CD14-positive monocyte (primary cell): Measurements from ENCODE around the gene NDUFS6. TPM values are rescaled to one million over a fixed set of nuclear protein-coding genes. Genes with fewer than 3 reads are reported as not detected.
A peak's percentile ranks its signal among the peaks of the same experiment; 100 is the strongest.
"Not testable (repeated sequence)": the region's sequence is repeated elsewhere in the genome, so short reads cannot be mapped to it uniquely, and the experiment has no call there.

Experiments used
- DNase-seq, 3 donors: peaks; one replicate each; pipeline ENCODE4 v3.0.0-alpha.2; 2011 to 2022
- H2AFZ ChIP-seq: 2 replicates; pipeline ENCODE4 v1.6.0; 2012; ENCODE audit warnings: mild to moderate bottlenecking, low read depth, low read length, inconsistent platforms; ENCODE audit not compliant: insufficient read depth, poor library complexity, severe bottlenecking
- H3K27ac ChIP-seq, 2 donors: 1 replicate in 1 of 2; 2 replicates in 1 of 2; pipeline ENCODE4 v1.5.1; 2012 to 2013; ENCODE audit warnings: low read length in 2 of 2, control low read depth in 1 of 2, inconsistent platforms in 1 of 2, low read depth in 1 of 2, mild to moderate bottlenecking in 1 of 2
- H3K27me3 ChIP-seq, 2 donors: one replicate each; pipeline versions ENCODE4 v1.6.0 to v1.6.1; 2011 to 2013; ENCODE audit warnings: low read length in 2 of 2; ENCODE audit not compliant: control insufficient read depth in 2 of 2, insufficient read depth in 2 of 2
- H3K36me3 ChIP-seq, 2 donors: replicated peaks in 1 of 2; 1 replicate in 1 of 2; 2 replicates in 1 of 2; pipeline versions ENCODE4 v1.5.1 to v1.6.1; 2012 to 2013; ENCODE audit warnings: low read length in 2 of 2, control low read depth in 1 of 2, inconsistent platforms in 1 of 2, mild to moderate bottlenecking in 1 of 2; ENCODE audit not compliant: insufficient read depth in 2 of 2, control insufficient read depth in 1 of 2
- H3K4me1 ChIP-seq, 2 donors: 1 replicate in 1 of 2; 2 replicates in 1 of 2; pipeline versions ENCODE4 v1.5.1 to v1.6.1; 2012 to 2013; ENCODE audit warnings: low read length in 2 of 2, control low read depth in 1 of 2, inconsistent platforms in 1 of 2, mild to moderate bottlenecking in 1 of 2, moderate library complexity in 1 of 2; ENCODE audit not compliant: insufficient read depth in 2 of 2, control insufficient read depth in 1 of 2
- H3K4me2 ChIP-seq: replicated peaks from 2 replicates; pipeline ENCODE3; 2012; ENCODE audit warnings: low read length, moderate library complexity, mild to moderate bottlenecking; ENCODE audit not compliant: poor library complexity, severe bottlenecking; ENCODE audit errors: extremely low read depth
- H3K4me3 ChIP-seq, 3 experiments: fragments of 200-600 bp in 1 of 3; sonication (generic) in 1 of 3; replicated peaks in 1 of 3; 1 replicate in 2 of 3; 2 replicates in 1 of 3; pipeline ENCODE4 v1.5.1; 2011 to 2013; ENCODE audit warnings: low read length in 3 of 3, mild to moderate bottlenecking in 3 of 3, control low read depth in 2 of 3, low read depth in 2 of 3, inconsistent platforms in 1 of 3, moderate library complexity in 1 of 3
- H3K79me2 ChIP-seq: 2 replicates; pipeline ENCODE4 v1.6.0; 2012; ENCODE audit warnings: mild to moderate bottlenecking, control low read depth, inconsistent platforms, low read length, moderate library complexity; ENCODE audit not compliant: insufficient read depth
- H3K9ac ChIP-seq: 2 replicates; pipeline ENCODE4 v1.6.0; 2017; ENCODE audit warnings: low read length, mild to moderate bottlenecking; ENCODE audit not compliant: insufficient read depth, poor library complexity, severe bottlenecking
- H3K9me3 ChIP-seq, 2 donors: replicated peaks in 1 of 2; 1 replicate in 1 of 2; 2 replicates in 1 of 2; pipeline versions ENCODE4 v1.5.1 to v1.6.1; 2012 to 2013; ENCODE audit warnings: low read length in 2 of 2, control low read depth in 1 of 2; ENCODE audit not compliant: control insufficient read depth in 1 of 2, insufficient read depth in 1 of 2
- H4K20me1 ChIP-seq: 2 replicates; pipeline ENCODE4 v1.6.0; 2012; ENCODE audit warnings: mild to moderate bottlenecking, low read length, control low read depth, moderate library complexity; ENCODE audit not compliant: insufficient read depth
- H3K27ac Mint-ChIP-seq, 7 donors: one replicate each; pipeline ENCODE4 v1.8.0; 2020; ENCODE audit warnings: mild to moderate bottlenecking in 7 of 7, mixed read lengths in 7 of 7, moderate library complexity in 6 of 7, inconsistent platforms in 2 of 7
- H3K27me3 Mint-ChIP-seq, 3 donors: one replicate each; pipeline ENCODE4 v1.8.0; 2021 to 2022; ENCODE audit warnings: low read depth in 3 of 3, mild to moderate bottlenecking in 3 of 3, mixed read lengths in 3 of 3, moderate library complexity in 3 of 3, inconsistent platforms in 1 of 3
- H3K36me3 Mint-ChIP-seq, 2 donors: one replicate each; pipeline ENCODE4 v1.8.0; 2020; ENCODE audit warnings: mixed read lengths in 2 of 2, inconsistent platforms in 1 of 2, mild to moderate bottlenecking in 1 of 2
- H3K4me1 Mint-ChIP-seq: one replicate; pipeline ENCODE4 v1.8.0; 2020; ENCODE audit warnings: mild to moderate bottlenecking, mixed read lengths
- H3K4me3 Mint-ChIP-seq, 2 donors: one replicate each; pipeline ENCODE4 v1.8.0; 2020; ENCODE audit warnings: mild to moderate bottlenecking in 2 of 2, mixed read lengths in 2 of 2, moderate library complexity in 1 of 2
- H3K9me3 Mint-ChIP-seq, 7 donors: one replicate each; pipeline ENCODE4 v1.8.0; 2020 to 2022; ENCODE audit warnings: mixed read lengths in 7 of 7, mild to moderate bottlenecking in 6 of 7, moderate library complexity in 6 of 7, inconsistent platforms in 2 of 7
- WGBS: methylation state at CpG from one replicate; pipeline ENCODE4 v1.1.5; 2013; ENCODE audit warnings: missing lambda C conversion rate; ENCODE audit not compliant: insufficient coverage; 5-methylcytosine and 5-hydroxymethylcytosine counted together
- intact Hi-C, 2 donors: fragments of 100-400 bp; cut with micrococcal nuclease; formaldehyde crosslinking; loops; one replicate each; pipeline versions ENCODE4 v1.15.0 to v1.15.1; 2023
- polyA plus RNA-seq, 3 donors: library from polyadenylated mRNA; depleted of rRNA in 1 of 3; unstranded in 2 of 3; stranded (reverse) in 1 of 3; fragments of 300-500 nt in 2 of 3; fragments of >200 nt in 1 of 3; fragmentation: Illumina TruSeq in 2 of 3; gene quantifications; 1 replicate in 2 of 3; 2 replicates in 1 of 3; pipeline ENCODE4 v1.2.3, GENCODE V29; 2012 to 2021
- TF ChIP-seq, protein P1 (sequence below): fragments of 200-600 bp; IDR thresholded peaks from one replicate; pipeline ENCODE4 v1.8.0; 2022; ENCODE audit warnings: antibody characterized with exemption, mild to moderate bottlenecking

The NDUFS6 gene
- polyA plus RNA-seq, 3 donors, result 20.5 to 62.3 (median 62.2) TPM

- Histone ChIP-seq H3K79me2 (no peaks in the 10 kb centered on the region), H3K4me1 (no peaks in the 10 kb centered on the region), H3K36me3 (no peaks in the 10 kb centered on the region), H3K27me3 (no peaks in the 10 kb centered on the region), H3K4me2 (no peak overlapping the region), H3K9me3 (no peaks in the 10 kb centered on the region), H3K9ac (no peak overlapping the region), H4K20me1 (no peaks in the 10 kb centered on the region), H3K4me3 (no peak overlapping the region), H2AFZ (no peak overlapping the region), H3K27ac (no peak overlapping the region)
- TF ChIP-seq, protein P1, sequence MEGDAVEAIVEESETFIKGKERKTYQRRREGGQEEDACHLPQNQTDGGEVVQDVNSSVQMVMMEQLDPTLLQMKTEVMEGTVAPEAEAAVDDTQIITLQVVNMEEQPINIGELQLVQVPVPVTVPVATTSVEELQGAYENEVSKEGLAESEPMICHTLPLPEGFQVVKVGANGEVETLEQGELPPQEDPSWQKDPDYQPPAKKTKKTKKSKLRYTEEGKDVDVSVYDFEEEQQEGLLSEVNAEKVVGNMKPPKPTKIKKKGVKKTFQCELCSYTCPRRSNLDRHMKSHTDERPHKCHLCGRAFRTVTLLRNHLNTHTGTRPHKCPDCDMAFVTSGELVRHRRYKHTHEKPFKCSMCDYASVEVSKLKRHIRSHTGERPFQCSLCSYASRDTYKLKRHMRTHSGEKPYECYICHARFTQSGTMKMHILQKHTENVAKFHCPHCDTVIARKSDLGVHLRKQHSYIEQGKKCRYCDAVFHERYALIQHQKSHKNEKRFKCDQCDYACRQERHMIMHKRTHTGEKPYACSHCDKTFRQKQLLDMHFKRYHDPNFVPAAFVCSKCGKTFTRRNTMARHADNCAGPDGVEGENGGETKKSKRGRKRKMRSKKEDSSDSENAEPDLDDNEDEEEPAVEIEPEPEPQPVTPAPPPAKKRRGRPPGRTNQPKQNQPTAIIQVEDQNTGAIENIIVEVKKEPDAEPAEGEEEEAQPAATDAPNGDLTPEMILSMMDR, result no peak
- Mint-ChIP-seq H3K4me3 (peak overlapping the region in 1 of 2 donors; percentile 46), H3K27ac (peak overlapping the region in 1 of 7 donors; percentile 23), H3K27me3 (peaks cover 13 to 18% (median 13%) of the 10 kb centered on the region in 3 donors), H3K9me3 (no peaks in the 10 kb centered on the region), H3K4me1 (no peaks in the 10 kb centered on the region), H3K36me3 (no peaks in the 10 kb centered on the region)
- intact Hi-C loops, result no loop called here
- WGBS, result 57% methylated on average over 28 of the region's 31 CpGs
- no peak for DNase-seq
Observed at GRCh38 chr5:1840741-1841521, 39.7 kb downstream of the NDUFS6 start.

DNA sequence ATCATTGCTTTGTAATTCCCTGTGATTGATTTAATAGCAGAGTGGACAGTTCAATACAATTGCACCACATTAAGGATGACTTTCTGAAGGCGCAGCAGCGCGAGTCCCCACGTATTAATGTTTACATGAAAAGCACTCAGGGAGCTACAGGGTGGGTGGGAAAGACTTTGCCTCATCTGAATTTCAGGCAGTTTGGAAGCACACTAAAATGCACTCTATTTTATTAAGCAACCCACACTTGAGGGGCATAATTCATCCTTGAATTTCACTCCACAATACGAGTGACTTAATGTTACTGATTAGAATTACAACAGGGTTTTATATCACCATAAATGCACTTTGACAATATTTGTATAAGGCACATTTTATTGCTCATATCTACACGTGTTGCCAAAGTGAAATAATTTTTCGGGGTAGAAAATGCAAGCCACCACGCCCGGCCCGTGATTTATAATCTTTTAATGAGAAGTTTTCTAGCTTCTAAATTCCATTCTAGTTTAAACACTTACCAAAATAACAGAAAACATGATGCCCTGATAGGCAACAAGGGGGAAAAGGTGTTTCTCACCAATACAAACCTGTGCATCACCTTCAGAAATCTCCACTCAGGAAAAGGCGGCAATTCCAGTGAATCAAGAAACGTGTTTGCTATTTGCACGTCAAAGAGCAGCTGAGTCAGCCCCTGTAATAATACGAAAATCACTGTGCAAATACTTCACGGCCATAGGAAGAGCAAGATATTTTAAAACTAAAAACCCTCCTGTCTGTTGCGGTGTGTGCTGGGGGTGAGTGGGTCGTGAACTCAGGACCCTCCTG is 41.0 kb downstream of the NDUFS6 start:
- peaks cover 9 to 14% (median 13%) of the 10 kb centered on the region in 3 donors for H3K27me3 Mint-ChIP-seq
- intact Hi-C loops, result no loop called here
- H3K4me3 ChIP-seq, result no peak overlapping the region

GRCh38 chr5:1843761-1844160 is 42.6 kb downstream of the NDUFS6 start:
- DNase-seq, H3K36me3 ChIP-seq, H3K79me2 ChIP-seq, H3K4me3 ChIP-seq, intact Hi-C loops, H2AFZ ChIP-seq, H3K4me1 Mint-ChIP-seq, H3K27me3 ChIP-seq, H3K36me3 Mint-ChIP-seq, H3K9me3 Mint-ChIP-seq, H3K27ac Mint-ChIP-seq, H3K4me2 ChIP-seq, H3K9me3 ChIP-seq, H4K20me1 ChIP-seq, H3K4me3 Mint-ChIP-seq, H3K4me1 ChIP-seq, H3K9ac ChIP-seq, H3K27ac ChIP-seq: not testable (repeated sequence)
- H3K27me3 Mint-ChIP-seq, result peaks cover 17% of the 10 kb centered on the region in 3 donors
- 100% methylated on average over 2 of the region's 10 CpGs for WGBS

More for the DNA sequence above, 41.0 kb downstream of the NDUFS6 start:
- Histone ChIP-seq H3K4me2 (no peak overlapping the region), H4K20me1 (no peaks in the 10 kb centered on the region), H3K27ac (no peak overlapping the region), H3K79me2 (no peaks in the 10 kb centered on the region), H3K4me1 (no peaks in the 10 kb centered on the region), H3K36me3 (no peaks in the 10 kb centered on the region), H3K27me3 (no peaks in the 10 kb centered on the region), H3K9ac (no peak overlapping the region), H2AFZ (no peak overlapping the region), H3K9me3 (no peaks in the 10 kb centered on the region)
- H3K4me1 Mint-ChIP-seq, result no peaks in the 10 kb centered on the region
- no peaks in the 10 kb centered on the region for H3K9me3 Mint-ChIP-seq
- 84% methylated on average over 3 of the region's 17 CpGs for WGBS
- no peak for DNase-seq
- H3K4me3 Mint-ChIP-seq, result no peak overlapping the region
- no peak overlapping the region for H3K27ac Mint-ChIP-seq
- no peaks in the 10 kb centered on the region for H3K36me3 Mint-ChIP-seq
- TF ChIP-seq, protein P1, result no peak
